Mesothelial cell of epicardium (in vitro differentiated cells): ENCODE measurements around the gene C22orf23. TPM values are rescaled to one million over a fixed set of nuclear protein-coding genes. Genes with fewer than 3 reads are reported as not detected.

Experiments
- DNase-seq, 2 experiments: peaks; one replicate each; pipeline ENCODE4 v3.0.0; 2021; ENCODE audit warnings: low spot score in 2 of 2; ENCODE audit not compliant: unreplicated experiment in 2 of 2
- H3K27ac Mint-ChIP-seq: 2 replicates; pipeline ENCODE4 v1.8.0; 2021; ENCODE audit warnings: mixed read lengths
- H3K27me3 Mint-ChIP-seq: 2 replicates; pipeline ENCODE4 v1.8.0; 2021; ENCODE audit warnings: low read depth, mixed read lengths
- H3K36me3 Mint-ChIP-seq: 2 replicates; pipeline ENCODE4 v1.8.0; 2021; ENCODE audit warnings: mixed read lengths
- H3K4me1 Mint-ChIP-seq: 2 replicates; pipeline ENCODE4 v1.8.0; 2021; ENCODE audit warnings: mixed read lengths
- H3K4me3 Mint-ChIP-seq: 2 replicates; pipeline ENCODE4 v1.8.0; 2021; ENCODE audit warnings: mild to moderate bottlenecking, moderate library complexity, mixed read lengths
- H3K9me3 Mint-ChIP-seq: 2 replicates; pipeline ENCODE4 v1.8.0; 2021; ENCODE audit warnings: mixed read lengths
- microRNA-seq: library from miRNA; unstranded; fragments of <30 nt; microRNA quantifications from one replicate; pipeline ENCODE4 v1.2.0, GENCODE V29; 2021; ENCODE audit warnings: inconsistent platforms, mixed read lengths
- total RNA-seq: library from RNA; stranded (reverse); gene quantifications from 3 replicates; pipeline ENCODE4 v1.2.1, GENCODE V29; 2021
- TF ChIP-seq, protein P1 (sequence below): fragments of 200-600 bp; sonication (generic); IDR thresholded peaks from one replicate; pipeline ENCODE4 v1.5.0; 2021; ENCODE audit warnings: antibody characterized with exemption; ENCODE audit not compliant: unreplicated experiment

The C22orf23 gene
- total RNA-seq, 1 donor from 2014 or later = 0.40 TPM

DNA sequence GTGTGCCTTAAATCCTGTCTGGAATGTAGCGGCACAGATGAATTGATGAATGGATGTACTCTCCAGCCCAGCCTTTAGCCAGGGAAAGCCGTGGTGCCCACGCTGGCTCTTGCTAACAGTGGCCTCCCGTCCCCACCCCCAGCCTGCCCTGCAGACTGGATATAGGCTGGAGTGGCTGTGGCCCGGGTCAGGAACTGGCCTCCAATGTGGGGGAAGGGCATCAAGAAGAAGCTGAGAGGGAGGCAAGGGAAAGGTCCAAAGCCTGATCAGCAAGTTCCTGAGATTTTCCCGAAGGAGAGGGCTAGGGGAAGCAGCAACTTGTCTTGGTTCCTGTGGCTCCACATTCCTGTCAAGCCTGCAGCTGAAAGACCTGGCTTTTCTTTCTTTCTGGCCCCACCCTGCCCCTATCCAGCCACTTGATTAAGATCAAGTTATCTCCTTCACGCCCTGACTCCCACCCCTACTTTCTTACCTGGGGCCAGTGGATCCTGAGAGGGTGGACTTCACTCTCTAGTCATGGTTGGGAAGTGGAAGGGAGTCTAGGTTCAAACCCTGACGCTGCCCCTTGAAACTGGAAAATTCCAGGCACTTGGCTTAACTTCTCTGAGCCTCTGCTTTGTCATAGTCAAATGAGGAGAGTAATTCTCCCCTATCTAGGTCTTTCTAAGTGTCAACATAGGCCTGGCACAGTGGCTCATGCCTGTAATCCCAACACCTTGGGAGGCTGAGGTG is 58.3 kb downstream of the C22orf23 start:
- no peak overlapping the region for H3K4me3 Mint-ChIP-seq
- H3K9me3 Mint-ChIP-seq = no peaks in the 10 kb centered on the region
- peaks cover 41% of the 10 kb centered on the region for H3K4me1 Mint-ChIP-seq
- TF ChIP-seq, protein P1, sequence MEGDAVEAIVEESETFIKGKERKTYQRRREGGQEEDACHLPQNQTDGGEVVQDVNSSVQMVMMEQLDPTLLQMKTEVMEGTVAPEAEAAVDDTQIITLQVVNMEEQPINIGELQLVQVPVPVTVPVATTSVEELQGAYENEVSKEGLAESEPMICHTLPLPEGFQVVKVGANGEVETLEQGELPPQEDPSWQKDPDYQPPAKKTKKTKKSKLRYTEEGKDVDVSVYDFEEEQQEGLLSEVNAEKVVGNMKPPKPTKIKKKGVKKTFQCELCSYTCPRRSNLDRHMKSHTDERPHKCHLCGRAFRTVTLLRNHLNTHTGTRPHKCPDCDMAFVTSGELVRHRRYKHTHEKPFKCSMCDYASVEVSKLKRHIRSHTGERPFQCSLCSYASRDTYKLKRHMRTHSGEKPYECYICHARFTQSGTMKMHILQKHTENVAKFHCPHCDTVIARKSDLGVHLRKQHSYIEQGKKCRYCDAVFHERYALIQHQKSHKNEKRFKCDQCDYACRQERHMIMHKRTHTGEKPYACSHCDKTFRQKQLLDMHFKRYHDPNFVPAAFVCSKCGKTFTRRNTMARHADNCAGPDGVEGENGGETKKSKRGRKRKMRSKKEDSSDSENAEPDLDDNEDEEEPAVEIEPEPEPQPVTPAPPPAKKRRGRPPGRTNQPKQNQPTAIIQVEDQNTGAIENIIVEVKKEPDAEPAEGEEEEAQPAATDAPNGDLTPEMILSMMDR = no peak
- DNase-seq = no peak
- H3K27me3 Mint-ChIP-seq = no peaks in the 10 kb centered on the region
- H3K27ac Mint-ChIP-seq = peak overlapping the region; percentile 97
- peaks cover 7% of the 10 kb centered on the region for H3K36me3 Mint-ChIP-seq

DNA sequence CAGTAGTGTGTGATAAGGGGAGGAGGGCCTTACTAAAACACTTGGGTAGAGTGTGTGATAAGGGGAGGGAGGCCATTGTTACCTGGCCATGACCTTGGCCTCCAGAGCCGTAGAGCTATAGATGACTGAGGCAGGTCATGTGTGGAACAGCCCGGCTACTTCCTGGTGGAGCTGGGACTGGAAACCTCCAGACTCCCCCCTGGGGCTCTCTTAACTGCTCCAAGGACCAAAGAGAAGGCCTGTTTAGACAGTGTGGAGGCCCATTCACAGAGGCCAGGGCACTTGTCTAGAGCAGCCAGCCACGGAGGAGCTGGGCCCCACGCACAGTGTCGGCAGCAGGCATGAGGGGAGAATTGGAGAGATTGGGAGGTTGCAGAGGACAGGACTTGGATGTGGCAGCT is 59.8 kb downstream of the C22orf23 start:
- Mint-ChIP-seq H3K27ac (peak overlapping the region; percentile 68), H3K27me3 (no peaks in the 10 kb centered on the region), H3K4me1 (peaks cover 38% of the 10 kb centered on the region), H3K9me3 (no peaks in the 10 kb centered on the region), H3K4me3 (no peak overlapping the region), H3K36me3 (peaks cover 12% of the 10 kb centered on the region)
- DNase-seq = no peak
- TF ChIP-seq, protein P1 = no peak

Small RNA genes lying within 50 kb of the gene (microRNA-seq; reads per million reads assigned to microRNA genes)
- gene MIR4534 = not detected
- 2.3 reads per million for gene MIR6820

Other genes starting within 250 kb of the C22orf23 start
- 9.8 to 13.2 TPM (median 12.5 TPM) in 3 replicates for gene GCAT, start 145.7 kb downstream of the C22orf23 start, total RNA-seq
- gene GALR3, start 130.2 kb downstream of the C22orf23 start, total RNA-seq = 0.22 to 0.31 TPM in 2 of 3 replicates, not detected in the other
- gene ANKRD54, start 109.3 kb downstream of the C22orf23 start, total RNA-seq = 16.1 to 18.4 TPM (median 17.1 TPM) in 3 replicates
- 633 to 642 TPM (median 639 TPM) in 3 replicates for gene EIF3L, start 104.2 kb downstream of the C22orf23 start, total RNA-seq
- gene MICALL1, start 47.3 kb downstream of the C22orf23 start, total RNA-seq = 47.2 to 51.7 TPM (median 48.2 TPM) in 3 replicates
- 63.8 to 70.0 TPM (median 66.3 TPM) in 3 replicates for gene POLR2F, start 98 bp upstream of the C22orf23 start, total RNA-seq
- 0.07 to 0.33 TPM (median 0.09 TPM) in 3 replicates for gene SOX10, start 31.0 kb upstream of the C22orf23 start, total RNA-seq
- gene PICK1, start 103.8 kb upstream of the C22orf23 start, total RNA-seq = 69.3 to 75.6 TPM (median 74.3 TPM) in 3 replicates
- gene SLC16A8, start 130.6 kb upstream of the C22orf23 start, total RNA-seq = 0.14 to 0.60 TPM (median 0.18 TPM) in 3 replicates
- 1.6 to 1.9 TPM (median 1.7 TPM) in 3 replicates for gene BAIAP2L2, start 157.1 kb upstream of the C22orf23 start, total RNA-seq
- gene PLA2G6, start 228.2 kb upstream of the C22orf23 start, total RNA-seq = 88.2 to 91.9 TPM (median 88.6 TPM) in 3 replicates
- gene MAFF, start 248.4 kb upstream of the C22orf23 start, total RNA-seq = 33.4 to 35.3 TPM (median 34.1 TPM) in 3 replicates